ENCODE data around the gene CYP11A1. TPM values are rescaled to one million over a fixed set of nuclear protein-coding genes. Genes with fewer than 3 reads are reported as not detected.

Gene CYP11A1
- total and polyA plus RNA-seq, 3 donors from 2014 or later, result 74.3 to 76.4 (median 76.2) TPM

GRCh38 chr15:74327756-74328155 lies 39.7 kb downstream of the CYP11A1 start:
- Histone ChIP-seq H3K36me3 (ENCODE audit: low read depth, missing control alignments) (no peaks in the 10 kb centered on the region), H3K9me3 (no peaks in the 10 kb centered on the region), H3K27ac (peak overlapping the region; percentile 72 to 83), H3K4me1 (peaks cover 30% of the 10 kb centered on the region), H3K4me3 (no peak overlapping the region), H3K27me3 (no peaks in the 10 kb centered on the region)
- 61 to 65% methylated on average over 6 of the region's 6 CpGs for WGBS, 2 donors
- DNase-seq, result no peak
- intact Hi-C loops (cut with DNase I; ENCODE audit: low total_unique reads), result no loop called here
- TF ChIP-seq POLR2A (IDR thresholded peaks at IDR 0.05), result no peak
- TF ChIP-seq CTCF (IDR thresholded peaks at IDR 0.05), result no peak

- TF ChIP-seq POLR2A (IDR thresholded peaks at IDR 0.05) (no peak), CTCF (IDR thresholded peaks at IDR 0.05) (no peak)
- DNase-seq, result peak; percentile 90
- Histone ChIP-seq H3K4me1 (peaks cover 30% of the 10 kb centered on the region), H3K27me3 (no peaks in the 10 kb centered on the region), H3K4me3 (no peak overlapping the region), H3K9me3 (no peaks in the 10 kb centered on the region), H3K36me3 (ENCODE audit: low read depth, missing control alignments) (no peaks in the 10 kb centered on the region), H3K27ac (peak overlapping the region; percentile 72 to 83)
- intact Hi-C loops (cut with DNase I; ENCODE audit: low total_unique reads), result no loop called here
- 30 to 36% methylated on average over 4 of the region's 4 CpGs for WGBS, 2 donors
These were observed 40.7 kb downstream of the CYP11A1 start for GRCh38 chr15:74326746-74327145.

GRCh38 chr15:74324714-74325113 lies 42.7 kb downstream of the CYP11A1 start:
- 74 to 78% methylated on average over 3 of the region's 3 CpGs for WGBS, 2 donors

GRCh38 chr15:74322558-74323180 lies 44.8 kb downstream of the CYP11A1 start:
- intact Hi-C loops (cut with DNase I; ENCODE audit: low total_unique reads), result no loop called here
- 46 to 64% methylated on average over 3 to 6 of the region's 6 CpGs for WGBS, 2 donors
- Histone ChIP-seq H3K4me3 (no peak overlapping the region), H3K4me1 (peaks cover 43% of the 10 kb centered on the region), H3K27me3 (no peaks in the 10 kb centered on the region), H3K9me3 (no peaks in the 10 kb centered on the region), H3K27ac (no peak overlapping the region), H3K36me3 (ENCODE audit: low read depth, missing control alignments) (no peaks in the 10 kb centered on the region)
- TF ChIP-seq CTCF (IDR thresholded peaks at IDR 0.05) (peak; percentile 63 to 75 (median 69)), POLR2A (IDR thresholded peaks at IDR 0.05) (no peak)
- peak; percentile 84 for DNase-seq

More at GRCh38 chr15:74324714-74325113, 42.7 kb downstream of the CYP11A1 start:
- Histone ChIP-seq H3K4me3 (no peak overlapping the region), H3K27me3 (no peaks in the 10 kb centered on the region), H3K27ac (no peak overlapping the region), H3K36me3 (ENCODE audit: low read depth, missing control alignments) (no peaks in the 10 kb centered on the region), H3K4me1 (peaks cover 38% of the 10 kb centered on the region), H3K9me3 (no peaks in the 10 kb centered on the region)
- TF ChIP-seq CTCF (IDR thresholded peaks at IDR 0.05) (no peak), POLR2A (IDR thresholded peaks at IDR 0.05) (no peak)
- DNase-seq, result no peak
- intact Hi-C loops (cut with DNase I; ENCODE audit: low total_unique reads), result no loop called here

Measured in testis (tissue), 3 donors.